Muscle of leg (tissue), 11 donors: Measurements from ENCODE around the gene SESTD1. TPM values are rescaled to one million over a fixed set of nuclear protein-coding genes. Genes with fewer than 3 reads are reported as not detected.

Experiments used
- DNase-seq: peaks from one replicate; pipeline ENCODE4 v3.0.0; 2013
- H3K27ac ChIP-seq: one replicate; pipeline ENCODE4 v1.5.1; 2013; ENCODE audit warnings: mild to moderate bottlenecking, low read length, control low read depth
- H3K27me3 ChIP-seq: one replicate; pipeline ENCODE4 v1.6.1; 2013; ENCODE audit warnings: low read length; ENCODE audit not compliant: control insufficient read depth, insufficient read depth
- H3K36me3 ChIP-seq: one replicate; pipeline ENCODE4 v1.6.1; 2013; ENCODE audit warnings: low read length; ENCODE audit not compliant: control insufficient read depth, insufficient read depth
- H3K4me1 ChIP-seq: one replicate; pipeline ENCODE4 v1.6.1; 2013; ENCODE audit warnings: low read length; ENCODE audit not compliant: control insufficient read depth, insufficient read depth
- H3K4me3 ChIP-seq: one replicate; pipeline ENCODE4 v1.5.1; 2013; ENCODE audit warnings: low read length, control low read depth
- H3K9me3 ChIP-seq: replicated peaks from 2 replicates; pipeline ENCODE4 v1.6.1; 2013; ENCODE audit warnings: low read depth, low read length; ENCODE audit not compliant: control insufficient read depth
- WGBS: methylation state at CpG from one replicate; pipeline ENCODE4 v1.1.5; 2013; ENCODE audit warnings: missing lambda C conversion rate; ENCODE audit not compliant: insufficient coverage; 5-methylcytosine and 5-hydroxymethylcytosine counted together
- polyA plus RNA-seq, 8 donors: library from polyadenylated mRNA; unstranded; fragments of 120-200 nt; gene quantifications; one replicate each; pipeline versions ENCODE4 v1.2.1 to v1.2.3, GENCODE V29; 2013; ENCODE audit warnings: inconsistent platforms in 1 of 8, low replicate concordance in 1 of 8; ENCODE audit not compliant: insufficient read length in 8 of 8, insufficient read depth in 1 of 8
- total RNA-seq: library from RNA; stranded (reverse); fragments of 120-200 nt; gene quantifications from one replicate; pipeline ENCODE4 v1.2.4, GENCODE V29; 2013

SESTD1 gene
- total and polyA plus RNA-seq, 9 donors: 14.3 to 41.1 (median 27.0) TPM

DNA sequence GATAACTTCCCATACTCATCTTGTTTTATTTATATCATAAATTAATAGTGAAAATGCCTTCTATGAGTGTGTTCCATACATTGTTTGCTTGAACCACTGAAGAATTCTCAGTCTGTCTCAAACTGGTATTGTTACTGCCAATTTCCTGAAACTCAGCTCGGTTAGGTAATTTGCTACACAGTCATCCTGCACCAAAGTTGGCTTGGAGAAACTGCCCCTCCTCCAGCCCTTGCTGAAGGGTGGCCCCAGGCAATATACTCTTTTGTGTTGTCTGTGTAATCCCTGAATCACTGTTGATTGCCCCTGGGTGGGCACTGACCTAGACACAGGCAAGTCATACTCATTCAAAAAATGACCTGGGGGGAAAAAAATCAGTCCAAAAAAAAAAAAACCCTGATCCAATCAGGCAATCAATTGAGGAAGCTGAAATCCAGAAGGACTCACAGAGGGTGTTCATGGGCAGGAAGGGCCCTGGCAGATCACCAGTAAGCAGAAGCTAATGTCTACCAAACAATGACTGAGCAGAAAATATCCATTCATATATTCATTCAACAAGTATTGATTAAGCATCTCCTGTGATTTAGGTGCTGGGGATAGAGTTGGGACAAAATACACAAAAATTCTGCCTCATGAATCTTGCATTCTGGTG lies 3.8 kb upstream of the SESTD1 start:
- Histone ChIP-seq H3K4me1 (peaks cover 8% of the 10 kb centered on the region), H3K36me3 (no peaks in the 10 kb centered on the region), H3K9me3 (no peaks in the 10 kb centered on the region), H3K4me3 (no peak overlapping the region), H3K27ac (no peak overlapping the region), H3K27me3 (no peaks in the 10 kb centered on the region)
- no peak for DNase-seq
- WGBS: no CpG with 5 or more reads among the region's 1 CpG

DNA sequence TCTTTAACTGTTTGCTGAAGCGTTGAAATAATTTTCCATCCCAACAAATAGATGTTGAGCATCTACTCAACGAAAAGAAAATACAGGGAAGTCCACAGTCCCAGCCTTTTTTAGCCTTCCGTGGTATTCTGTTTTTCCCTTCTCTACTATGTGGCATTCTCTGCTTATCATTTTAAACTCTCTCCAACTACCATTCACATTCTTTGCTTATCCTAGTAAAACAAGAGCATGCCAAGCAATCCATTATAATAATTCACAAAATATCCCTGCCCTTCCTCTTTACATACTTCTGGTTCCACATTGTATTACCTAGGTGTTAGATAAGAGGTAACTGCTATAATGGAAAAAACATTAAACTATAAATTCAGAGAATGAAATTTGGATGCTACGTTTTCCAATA lies 1.6 kb upstream of the SESTD1 start:
- no peak for DNase-seq
- H3K9me3 ChIP-seq: peaks cover 3% of the 10 kb centered on the region
- no peaks in the 10 kb centered on the region for H3K36me3 ChIP-seq
- H3K27me3 ChIP-seq: no peaks in the 10 kb centered on the region
- peaks cover 7% of the 10 kb centered on the region for H3K4me1 ChIP-seq
- H3K4me3 ChIP-seq: no peak overlapping the region
- H3K27ac ChIP-seq: no peak overlapping the region
- WGBS: 85% methylated on average over 3 of the region's 4 CpGs

DNA sequence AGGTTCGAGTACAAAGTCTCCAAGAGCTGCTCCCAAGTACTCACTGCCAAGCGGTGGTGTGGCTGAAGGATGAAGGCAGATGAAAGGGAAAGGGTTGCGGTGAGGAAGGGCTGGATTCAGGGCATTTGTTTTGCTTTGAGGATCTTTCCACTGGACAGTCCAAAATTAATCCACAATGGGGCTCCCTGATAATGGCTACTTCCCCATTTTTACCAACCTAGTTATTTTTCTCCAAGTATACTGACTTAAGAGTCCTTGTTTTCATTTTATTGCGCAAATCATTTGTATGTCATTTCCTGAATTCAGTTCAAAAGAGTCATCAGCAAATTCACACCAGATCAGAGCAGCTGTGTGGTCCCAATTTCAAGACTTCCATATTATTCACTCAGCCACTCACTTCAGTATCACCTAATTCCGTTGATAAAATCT lies 464 bp upstream of the SESTD1 start:
- H3K9me3 ChIP-seq: peaks cover 3% of the 10 kb centered on the region
- H3K4me1 ChIP-seq: peaks cover 7% of the 10 kb centered on the region
- H3K4me3 ChIP-seq: peak overlapping the region; percentile 51
- no peaks in the 10 kb centered on the region for H3K36me3 ChIP-seq
- 86% methylated on average over 2 of the region's 5 CpGs for WGBS
- DNase-seq: peak; percentile 33
- H3K27me3 ChIP-seq: no peaks in the 10 kb centered on the region
- peak overlapping the region; percentile 74 for H3K27ac ChIP-seq

DNA sequence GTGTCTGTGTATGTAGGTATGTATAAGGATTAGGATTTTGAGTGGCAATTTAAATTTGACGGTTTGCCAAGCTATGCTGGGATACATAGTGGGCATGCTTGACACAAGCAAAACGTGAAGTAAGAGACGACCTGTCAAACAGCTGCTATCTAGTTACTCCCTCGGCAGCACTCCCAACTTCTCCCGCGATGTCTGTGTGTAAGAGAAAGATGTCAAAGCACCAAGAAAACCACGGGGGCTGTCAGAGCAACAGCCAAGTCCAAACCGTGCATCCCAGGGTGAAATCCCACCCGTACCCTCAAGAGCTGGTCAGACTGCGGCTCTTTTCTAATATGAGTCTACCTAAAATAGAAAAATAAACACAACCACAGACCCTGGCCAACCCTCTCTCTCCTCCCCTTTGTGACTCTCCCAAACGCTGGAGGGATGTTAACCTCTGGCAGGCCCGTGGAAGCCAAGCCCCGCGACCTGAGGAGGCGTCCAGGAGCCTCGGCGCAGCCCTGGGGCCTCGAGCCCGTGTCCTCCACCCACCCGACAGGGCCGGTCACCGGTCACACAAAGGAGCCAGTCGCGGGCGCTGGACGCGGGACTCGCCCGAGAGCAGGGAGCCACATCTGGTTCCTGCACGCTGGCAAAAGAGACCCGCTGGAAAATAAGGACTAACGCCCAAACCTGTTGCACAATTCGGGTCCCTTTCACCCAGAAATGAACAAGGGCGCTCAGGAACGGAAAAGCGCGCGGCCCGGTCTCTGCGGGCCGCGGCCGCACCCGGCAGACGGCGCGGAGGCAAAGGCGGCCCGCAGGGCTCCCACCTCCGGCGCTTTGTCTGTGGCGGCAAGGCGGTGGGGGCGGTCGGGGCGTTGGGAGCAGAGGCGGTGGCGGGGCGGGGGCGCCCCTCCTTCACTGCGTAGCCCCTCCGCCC lies 925 bp downstream of the SESTD1 start:
- peak; percentile 80 for DNase-seq
- H3K4me3 ChIP-seq: peak overlapping the region; percentile 86
- no peaks in the 10 kb centered on the region for H3K27me3 ChIP-seq
- H3K4me1 ChIP-seq: peaks cover 7% of the 10 kb centered on the region
- H3K9me3 ChIP-seq: peaks cover 3% of the 10 kb centered on the region
- H3K27ac ChIP-seq: peak overlapping the region; percentile 87
- H3K36me3 ChIP-seq: no peaks in the 10 kb centered on the region
- WGBS: under 1% methylated on average over 60 of the region's 62 CpGs

DNA sequence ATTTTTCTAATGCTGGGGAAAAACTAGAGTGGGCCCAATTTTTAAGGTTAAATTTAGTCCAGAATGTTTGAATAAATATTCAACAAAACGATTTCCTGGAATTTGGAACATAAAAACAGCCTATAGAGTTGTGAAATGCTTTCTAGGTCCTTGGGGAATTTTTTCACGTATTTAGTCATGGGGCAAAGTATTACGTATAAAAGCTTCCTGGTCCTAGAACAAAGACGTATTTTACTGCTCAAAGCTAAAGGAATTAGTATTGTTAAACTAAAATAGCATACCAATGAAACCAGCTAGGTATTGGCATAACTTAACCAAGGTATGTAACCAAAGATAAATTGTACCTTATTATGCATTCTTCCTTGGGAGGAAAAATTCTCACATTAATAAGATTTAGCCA lies 1.6 kb downstream of the SESTD1 start:
- peak; percentile 54 for DNase-seq
- no CpG with 5 or more reads among the region's 4 CpGs for WGBS
- H3K27ac ChIP-seq: peak overlapping the region; percentile 87
- H3K27me3 ChIP-seq: no peaks in the 10 kb centered on the region
- H3K4me1 ChIP-seq: peaks cover 7% of the 10 kb centered on the region
- H3K9me3 ChIP-seq: peaks cover 3% of the 10 kb centered on the region
- H3K36me3 ChIP-seq: no peaks in the 10 kb centered on the region
- H3K4me3 ChIP-seq: peak overlapping the region; percentile 86

DNA sequence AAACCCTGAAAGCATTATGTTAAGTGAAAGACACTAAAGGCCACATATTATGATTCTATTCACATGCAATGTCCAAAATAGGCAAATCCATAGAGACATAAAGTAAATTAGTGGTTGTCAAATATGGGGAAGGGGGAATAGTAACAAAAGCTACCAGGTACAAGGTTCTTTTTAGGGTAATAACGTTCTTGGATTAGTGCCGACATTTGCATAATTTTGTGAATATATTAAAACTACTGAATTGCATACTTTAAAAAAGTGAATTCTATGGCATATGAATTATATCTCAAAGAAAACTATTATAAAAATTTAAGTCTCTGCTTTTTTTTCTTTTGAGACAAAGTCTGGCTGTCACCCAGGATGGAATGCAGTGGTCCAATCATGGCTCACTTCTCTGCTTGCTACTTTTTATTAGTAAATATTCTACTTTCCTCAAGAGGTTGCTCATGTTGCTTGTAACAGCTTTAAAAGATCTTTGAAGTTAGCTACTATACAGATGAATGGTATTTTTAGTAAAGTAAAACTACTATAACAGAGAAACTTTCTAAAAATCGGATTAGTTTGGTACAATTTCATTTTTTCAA lies 2.5 kb downstream of the SESTD1 start:
- Histone ChIP-seq H3K9me3 (peaks cover 3% of the 10 kb centered on the region), H3K4me3 (no peak overlapping the region), H3K36me3 (no peaks in the 10 kb centered on the region), H3K27me3 (no peaks in the 10 kb centered on the region), H3K27ac (no peak overlapping the region), H3K4me1 (peaks cover 7% of the 10 kb centered on the region)
- WGBS: no CpG with 5 or more reads among the region's 3 CpGs
- DNase-seq: peak; percentile 33

DNA sequence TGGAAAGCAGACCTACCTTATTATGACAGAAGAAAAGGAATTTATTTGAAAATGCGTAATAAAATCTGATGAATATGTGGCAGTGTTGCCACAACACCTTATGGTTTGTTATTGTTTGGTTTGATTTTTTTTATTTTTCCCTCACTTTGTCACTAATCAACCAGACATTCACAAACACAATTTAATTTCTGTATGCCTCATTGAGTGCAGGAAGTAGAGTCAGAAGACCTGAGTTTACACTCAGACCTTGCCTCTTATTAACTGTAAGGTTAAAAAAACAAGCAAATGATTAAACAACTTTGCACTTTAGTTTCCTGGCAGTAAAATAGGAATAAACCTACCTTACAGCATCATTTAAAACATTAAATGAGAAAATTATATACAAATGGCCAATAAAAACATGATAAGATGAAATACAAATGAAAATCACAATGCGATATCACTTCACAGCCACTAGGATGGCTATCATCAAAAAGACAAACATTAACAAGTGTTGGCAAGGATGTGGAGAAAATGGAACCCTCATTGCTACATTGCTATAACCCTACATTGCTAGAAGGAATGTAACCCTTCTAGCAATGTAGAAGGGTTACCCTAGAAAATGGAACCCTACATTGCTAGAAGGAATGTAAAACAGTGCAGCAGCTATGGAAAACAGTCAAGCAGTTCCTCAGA lies 3.3 kb downstream of the SESTD1 start:
- H3K4me1 ChIP-seq: peaks cover 7% of the 10 kb centered on the region
- H3K27ac ChIP-seq: no peak overlapping the region
- H3K27me3 ChIP-seq: no peaks in the 10 kb centered on the region
- H3K4me3 ChIP-seq: no peak overlapping the region
- H3K36me3 ChIP-seq: no peaks in the 10 kb centered on the region
- H3K9me3 ChIP-seq: peaks cover 3% of the 10 kb centered on the region
- DNase-seq: no peak
- no CpG with 5 or more reads among the region's 2 CpGs for WGBS

DNA sequence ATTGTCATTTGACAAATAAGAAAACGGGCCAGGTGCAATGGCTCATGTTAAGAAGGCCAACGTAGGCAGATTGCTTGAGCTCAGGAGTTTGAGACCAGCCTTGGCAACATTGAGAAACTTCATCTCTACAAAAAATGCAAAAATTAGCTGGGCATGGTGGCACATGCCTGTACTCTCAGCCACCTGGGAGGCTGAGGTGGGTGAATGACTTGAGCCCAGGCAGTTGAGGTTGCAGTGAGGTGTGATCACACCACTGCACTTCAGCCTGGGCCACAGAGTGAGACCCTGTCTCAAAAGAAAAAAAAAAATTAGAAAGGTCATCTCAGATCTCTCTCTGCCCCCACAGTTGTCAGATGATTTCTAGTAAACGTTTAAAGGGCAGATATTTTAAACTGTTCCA lies 4.4 kb downstream of the SESTD1 start:
- DNase-seq: no peak
- WGBS: no CpG with 5 or more reads among the region's 3 CpGs

DNA sequence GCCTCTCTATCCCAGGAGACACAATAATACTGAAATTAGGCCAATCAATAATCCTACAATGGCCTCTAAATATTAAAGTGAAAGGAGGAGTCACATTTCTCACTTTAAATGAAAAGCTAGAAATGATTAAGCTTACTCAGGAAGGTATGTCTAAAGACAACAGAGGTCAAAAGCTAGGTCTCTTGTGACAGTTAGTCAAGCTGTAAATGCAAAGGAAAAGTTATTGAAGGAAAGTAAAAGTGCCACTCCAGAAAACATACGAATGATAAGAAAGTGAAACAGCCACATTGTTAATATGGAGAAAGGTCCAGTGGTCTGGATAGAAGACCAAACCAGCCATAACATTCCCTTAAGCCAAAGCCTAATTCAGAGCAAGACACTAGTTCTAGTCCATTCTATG lies 9.5 kb downstream of the SESTD1 start:
- Histone ChIP-seq H3K27me3 (no peaks in the 10 kb centered on the region), H3K4me3 (no peak overlapping the region), H3K27ac (no peak overlapping the region), H3K9me3 (peaks cover 14% of the 10 kb centered on the region), H3K4me1 (no peaks in the 10 kb centered on the region), H3K36me3 (no peaks in the 10 kb centered on the region)
- DNase-seq: no peak
- no CpG with 5 or more reads among the region's 1 CpG for WGBS

More for the DNA sequence above, 4.4 kb downstream of the SESTD1 start:
- H3K9me3 ChIP-seq: peaks cover 9% of the 10 kb centered on the region
- H3K27ac ChIP-seq: no peak overlapping the region
- H3K27me3 ChIP-seq: no peaks in the 10 kb centered on the region
- no peak overlapping the region for H3K4me3 ChIP-seq
- no peaks in the 10 kb centered on the region for H3K36me3 ChIP-seq
- peaks cover 7% of the 10 kb centered on the region for H3K4me1 ChIP-seq

DNA sequence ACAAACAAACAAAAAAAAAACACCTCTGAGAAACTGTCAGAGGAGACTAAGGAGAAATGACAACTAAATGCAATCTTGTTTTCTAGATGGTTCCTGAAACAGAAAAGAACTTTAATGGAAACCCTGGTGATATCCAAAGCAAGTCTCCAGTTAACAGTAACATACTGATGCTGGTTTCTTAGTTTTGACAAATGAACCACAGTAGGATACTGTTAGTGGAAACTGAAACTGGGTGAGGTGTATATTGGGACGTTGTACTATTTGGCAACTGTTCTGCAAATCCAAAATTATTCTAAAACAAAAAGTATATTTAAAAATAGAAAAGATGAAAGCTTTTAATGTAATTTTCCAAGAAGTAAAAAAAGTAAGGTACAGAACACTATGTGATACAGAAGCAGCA lies 11.4 kb downstream of the SESTD1 start:
- H3K27me3 ChIP-seq: no peaks in the 10 kb centered on the region
- WGBS: no CpG with 5 or more reads among the region's 1 CpG
- H3K36me3 ChIP-seq: no peaks in the 10 kb centered on the region
- no peak overlapping the region for H3K4me3 ChIP-seq
- peaks cover 14% of the 10 kb centered on the region for H3K9me3 ChIP-seq
- no peaks in the 10 kb centered on the region for H3K4me1 ChIP-seq
- no peak overlapping the region for H3K27ac ChIP-seq
- no peak for DNase-seq
